SK-N-MC (cell line): ENCODE measurements around the gene PLOD1.
"Not testable (repeated sequence)": the region's sequence is repeated elsewhere in the genome, so short reads cannot be mapped to it uniquely, and the experiment has no call there.

Source experiments
- DNase-seq: peaks from one replicate; pipeline ENCODE4 v3.0.0-alpha.2; 2011; ENCODE audit warnings: low read depth, low spot score
- H3K27ac ChIP-seq: fragments of 200-600 bp; sonication (generic); 2 replicates; pipeline ENCODE4 v1.5.1; 2016; ENCODE audit warnings: mixed run types
- H3K36me3 ChIP-seq: fragments of 200-600 bp; sonication (generic); 2 replicates; pipeline ENCODE4 v1.6.1; 2017; ENCODE audit warnings: antibody characterized with exemption, low read length, mixed read lengths; ENCODE audit not compliant: insufficient read depth
- H3K4me3 ChIP-seq: fragments of 200-600 bp; sonication (generic); 2 replicates; pipeline ENCODE4 v1.5.1; 2016
- H3K9ac ChIP-seq: fragments of 200-600 bp; sonication (generic); 2 replicates; pipeline ENCODE4 v1.8.0; 2017; ENCODE audit warnings: mixed run types, mixed read lengths; ENCODE audit not compliant: insufficient read length
- H3K9me3 ChIP-seq: fragments of 200-600 bp; sonication (generic); 2 replicates; pipeline ENCODE4 v1.6.1; 2017; ENCODE audit warnings: low read depth, mild to moderate bottlenecking, antibody characterized with exemption, low read length, moderate library complexity, mixed read lengths
- EZH2 ChIP-seq: fragments of 200-600 bp; sonication (generic); IDR thresholded peaks from one replicate; pipeline ENCODE4 v1.6.1; 2017; ENCODE audit warnings: antibody characterized with exemption
- FOXP2 ChIP-seq: optimal IDR thresholded peaks from 2 replicates; pipeline ENCODE3; 2011; ENCODE audit warnings: mild to moderate bottlenecking, moderate library complexity; ENCODE audit not compliant: insufficient read depth; ENCODE audit errors: extremely low read length, control extremely low read depth
- POLR2AphosphoS5 ChIP-seq: IDR thresholded peaks from 2 replicates; pipeline ENCODE4 v1.6.1; 2012; ENCODE audit warnings: mild to moderate bottlenecking, low read depth, low read length, borderline replicate concordance

The PLOD1 gene

DNA sequence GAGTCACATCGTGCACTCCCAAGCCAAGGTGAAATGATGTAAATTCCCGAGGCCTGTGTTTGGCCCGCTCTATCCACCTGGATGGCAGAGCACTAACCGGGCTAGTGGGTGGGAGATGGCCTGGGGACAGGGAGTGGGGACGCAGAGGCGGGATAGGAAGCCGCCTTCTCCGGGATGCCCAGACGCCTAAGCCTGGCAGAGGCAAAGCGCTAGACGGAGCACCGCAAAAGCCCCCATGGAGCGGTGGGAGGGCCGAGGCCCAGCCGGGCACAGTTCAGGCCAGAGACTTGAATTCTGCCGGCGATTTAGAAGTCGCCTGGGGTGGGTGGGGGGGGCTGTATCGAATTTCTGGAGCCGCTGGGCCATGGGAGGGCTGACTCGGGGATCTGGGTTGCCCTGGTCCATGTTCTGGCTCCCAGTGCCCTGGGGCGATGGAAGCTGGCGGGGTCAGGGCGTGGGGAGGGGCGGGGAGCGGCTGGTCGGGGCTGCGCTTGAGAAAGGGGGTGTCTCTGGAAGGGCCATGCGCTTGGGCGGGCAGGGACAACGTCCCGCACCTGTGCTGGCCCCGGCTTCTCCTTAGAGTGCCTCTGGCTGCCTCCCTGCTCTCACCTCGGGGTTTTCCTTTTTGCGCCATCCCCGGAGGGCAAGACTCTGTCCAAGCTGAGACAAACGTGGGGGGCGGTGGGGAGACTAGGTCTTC is 36.3 kb upstream of the PLOD1 start:
- no peak for TF ChIP-seq FOXP2
- no peak overlapping the region for H3K9ac ChIP-seq
- DNase-seq: no peak

DNA sequence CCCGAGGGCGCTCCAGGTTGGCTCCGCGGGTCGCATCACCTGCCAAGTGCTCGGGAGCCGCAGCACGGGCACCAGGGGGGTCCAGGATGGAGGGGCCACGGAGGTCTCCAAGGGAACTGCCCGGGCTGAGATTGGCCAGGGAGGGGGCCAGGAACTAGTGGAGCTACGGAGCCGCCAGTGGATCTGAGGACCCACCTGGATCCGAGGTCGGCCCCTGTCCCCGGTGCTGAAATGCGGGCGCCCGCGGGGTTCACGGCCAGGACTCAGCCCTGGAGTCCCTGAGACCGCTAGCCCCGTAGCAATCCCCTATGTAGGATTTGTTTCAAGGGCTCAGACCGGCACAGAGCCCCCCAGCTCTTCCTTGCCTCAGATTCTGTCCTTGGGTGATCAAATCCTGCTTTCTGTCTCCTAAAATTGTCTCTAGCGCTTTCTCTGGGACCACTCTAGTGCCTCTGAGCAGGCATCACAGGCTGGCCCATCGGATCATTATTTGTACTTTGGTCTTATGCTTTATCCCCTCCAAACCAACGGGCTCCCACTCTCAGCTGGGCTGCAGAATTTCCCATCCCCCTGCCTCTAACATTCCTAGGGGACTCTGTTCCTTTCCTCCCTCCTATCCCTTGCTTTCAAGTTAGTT is 35.6 kb upstream of the PLOD1 start:
- Histone ChIP-seq H3K9ac (no peak overlapping the region), H3K36me3 (no peaks in the 10 kb centered on the region), H3K9me3 (no peaks in the 10 kb centered on the region), H3K4me3 (no peak overlapping the region), H3K27ac (no peak overlapping the region)
- TF ChIP-seq POLR2AphosphoS5: no peak
- no peak for TF ChIP-seq FOXP2
- no peak for TF ChIP-seq EZH2
- DNase-seq: no peak

More for the DNA sequence above, 36.3 kb upstream of the PLOD1 start:
- Histone ChIP-seq H3K9me3 (no peaks in the 10 kb centered on the region), H3K36me3 (no peaks in the 10 kb centered on the region), H3K27ac (no peak overlapping the region), H3K4me3 (no peak overlapping the region)

- not testable (repeated sequence) for H3K27ac ChIP-seq, H3K9me3 ChIP-seq, H3K36me3 ChIP-seq, H3K4me3 ChIP-seq, DNase-seq, H3K9ac ChIP-seq
These were observed 33.1 kb upstream of the PLOD1 start for GRCh38 chr1:11901446-11901845.

DNA sequence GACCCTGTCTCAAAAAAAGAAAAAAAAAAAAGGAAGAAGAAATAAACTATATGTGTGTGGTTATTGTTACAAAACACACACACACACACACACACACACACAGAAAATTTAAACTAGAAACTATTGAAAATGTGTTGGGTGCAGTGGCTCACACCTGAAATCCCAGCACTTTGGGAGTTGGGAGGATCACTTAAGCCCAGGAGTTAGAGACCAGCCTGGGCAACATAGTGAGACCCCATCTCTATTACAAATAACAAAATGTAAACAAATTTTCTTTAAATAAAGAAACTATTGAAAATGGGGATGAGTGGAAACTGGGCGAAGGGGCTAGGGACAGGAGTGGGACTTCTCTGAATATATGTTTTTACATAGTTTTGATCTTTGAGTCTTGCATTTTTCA is 31.3 kb upstream of the PLOD1 start:
- Histone ChIP-seq H3K9ac (no peak overlapping the region), H3K9me3 (no peaks in the 10 kb centered on the region), H3K36me3 (no peaks in the 10 kb centered on the region), H3K27ac (no peak overlapping the region), H3K4me3 (no peak overlapping the region)
- no peak for TF ChIP-seq EZH2
- no peak for TF ChIP-seq POLR2AphosphoS5
- TF ChIP-seq FOXP2: no peak
- no peak for DNase-seq

DNA sequence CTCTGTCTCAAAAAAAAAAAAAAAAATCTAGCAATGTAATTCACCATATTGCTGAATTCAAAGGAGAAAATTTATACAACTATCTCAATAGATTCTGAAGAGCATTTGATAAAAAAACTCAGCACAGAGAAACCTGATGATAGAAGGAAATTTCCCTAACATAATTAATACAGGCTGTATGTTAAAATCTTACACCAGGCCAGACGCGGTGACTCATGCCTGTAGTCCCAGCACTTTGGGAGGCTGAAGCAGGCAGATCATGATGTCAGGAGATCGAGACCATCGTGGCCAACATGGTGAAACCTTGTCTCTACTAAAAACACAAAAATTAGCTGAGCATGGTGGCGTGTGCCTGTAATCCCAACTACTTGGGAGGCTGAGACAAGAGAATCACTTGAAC is 30.4 kb upstream of the PLOD1 start:
- H3K4me3 ChIP-seq, H3K9ac ChIP-seq, H3K27ac ChIP-seq, H3K36me3 ChIP-seq, H3K9me3 ChIP-seq, DNase-seq: not testable (repeated sequence)

DNA sequence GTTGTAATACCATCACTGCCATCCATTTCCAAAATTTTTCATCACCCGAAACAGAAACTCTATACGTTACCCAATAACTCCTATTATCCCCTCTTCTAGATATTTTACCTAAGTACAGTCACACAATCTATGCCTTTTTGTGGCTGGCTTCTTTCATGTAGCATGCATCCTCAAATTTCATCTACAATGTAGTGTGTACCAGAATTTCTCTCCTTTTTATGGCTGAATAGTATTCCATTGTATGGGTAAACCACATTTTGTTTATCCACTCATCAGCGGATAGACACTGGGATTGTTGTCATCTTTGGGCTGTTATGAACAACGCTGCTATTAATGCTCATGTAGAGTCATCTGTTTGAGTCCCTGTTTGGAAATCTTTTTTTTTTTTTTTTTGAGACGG is 29.5 kb upstream of the PLOD1 start:
- no peak for TF ChIP-seq EZH2
- TF ChIP-seq POLR2AphosphoS5: no peak
- no peak for TF ChIP-seq FOXP2
- no peak overlapping the region for H3K4me3 ChIP-seq
- H3K27ac ChIP-seq: no peak overlapping the region
- no peak for DNase-seq
- H3K36me3 ChIP-seq: no peaks in the 10 kb centered on the region
- no peaks in the 10 kb centered on the region for H3K9me3 ChIP-seq
- H3K9ac ChIP-seq: no peak overlapping the region

DNA sequence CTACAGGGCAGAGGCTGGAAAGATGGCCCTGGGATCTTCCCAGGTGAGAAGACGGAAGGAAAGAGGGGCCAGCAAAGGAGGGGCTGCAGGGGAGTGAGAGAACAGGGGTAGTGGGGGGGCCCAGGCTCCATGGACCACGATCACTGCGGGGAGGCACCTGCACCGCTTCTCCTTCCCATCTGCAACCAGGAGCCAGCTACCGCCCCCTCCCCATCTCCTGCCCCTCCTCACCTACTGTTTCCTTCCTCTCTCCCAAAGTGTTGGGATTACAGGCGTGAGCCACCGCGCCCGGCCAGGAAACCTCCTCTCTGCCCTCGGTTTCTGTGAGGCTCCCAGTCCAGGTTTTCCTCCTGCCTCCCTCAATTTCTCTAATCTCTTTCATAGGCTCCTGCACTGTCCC is 27.6 kb upstream of the PLOD1 start:
- Histone ChIP-seq H3K9me3 (no peaks in the 10 kb centered on the region), H3K36me3 (no peaks in the 10 kb centered on the region), H3K27ac (0 out of 2 replicates have a peak overlapping the region, but pooled peaks have one; percentile 99), H3K4me3 (no peak overlapping the region), H3K9ac (peak overlapping the region; percentile 38)
- TF ChIP-seq POLR2AphosphoS5 (no peak), EZH2 (no peak), FOXP2 (no peak)
- DNase-seq: no peak

DNA sequence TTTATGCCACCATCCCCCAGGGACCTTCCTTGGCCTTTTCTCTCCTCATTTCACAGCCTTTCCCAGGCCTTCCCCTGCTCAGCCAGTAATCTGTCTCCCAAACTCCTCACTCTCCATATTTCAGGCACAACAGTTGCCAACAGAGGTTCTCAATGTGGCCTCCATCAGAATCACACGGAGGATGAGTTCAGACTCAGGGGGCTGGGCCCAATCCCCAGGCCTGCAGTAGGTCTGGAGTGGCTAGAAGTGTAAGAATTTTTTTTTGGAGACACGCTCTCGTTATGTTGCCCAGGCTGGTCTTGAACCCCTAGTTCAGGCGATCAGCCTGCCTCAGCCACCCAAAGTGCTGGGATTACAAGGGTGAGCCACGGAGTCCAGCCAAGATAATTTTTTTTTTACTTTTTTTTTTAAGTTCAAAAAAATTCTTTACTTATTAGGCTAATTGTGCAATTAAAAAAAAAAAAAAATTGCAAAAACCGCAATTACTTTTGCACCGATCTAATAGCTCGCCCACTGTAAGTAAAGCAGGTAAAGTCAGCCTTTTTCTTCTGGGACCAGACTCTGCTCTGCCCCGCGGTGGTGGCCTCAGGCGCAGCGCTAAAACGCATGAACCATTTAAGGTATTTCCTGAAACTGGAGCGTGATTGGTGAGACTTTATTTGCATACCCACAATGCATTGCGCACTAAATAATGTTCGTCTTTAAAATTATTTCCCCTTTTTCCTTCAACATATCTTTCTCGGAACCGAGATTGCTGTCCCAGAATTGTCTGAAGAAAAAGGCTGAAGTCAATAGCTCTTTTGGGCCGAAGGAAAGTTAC is 27.0 kb upstream of the PLOD1 start:
- Histone ChIP-seq H3K9me3 (no peaks in the 10 kb centered on the region), H3K4me3 (peak overlapping the region; percentile 58), H3K27ac (peak overlapping the region; percentile 99), H3K36me3 (no peaks in the 10 kb centered on the region), H3K9ac (peak overlapping the region; percentile 87)
- TF ChIP-seq EZH2 (no peak), FOXP2 (no peak), POLR2AphosphoS5 (no peak)
- peak; percentile 96 for DNase-seq
